Neural cell (in vitro differentiated cells): ENCODE results near the gene PLXNA2. TPM values are rescaled to one million over a fixed set of nuclear protein-coding genes. Genes with fewer than 3 reads are reported as not detected.

Experiments used
- H2AFZ ChIP-seq: fragments of 200-600, 300-800 bp; sonication (generic), shearing (Covaris generic); 2 replicates; pipeline ENCODE4 v1.6.0; 2014; ENCODE audit warnings: low read depth, mild to moderate bottlenecking, antibody characterized with exemption, low read length, moderate library complexity
- H3F3A ChIP-seq: fragments of 200-600 bp; shearing (Covaris generic); 2 replicates; pipeline ENCODE4 v1.6.1; 2016; ENCODE audit warnings: mild to moderate bottlenecking, moderate library complexity, mixed read lengths, antibody characterized with exemption, low read length; ENCODE audit not compliant: insufficient read depth, poor library complexity, severe bottlenecking
- H3K27ac ChIP-seq: fragments of 200-600, 300-800 bp; sonication (generic), shearing (Covaris generic); 2 replicates; pipeline ENCODE4 v1.5.1; 2014; ENCODE audit warnings: mild to moderate bottlenecking, low read length, moderate library complexity
- H3K27me3 ChIP-seq: fragments of 300-800, 200-600 bp; sonication (generic), shearing (Covaris generic); 2 replicates; pipeline ENCODE4 v1.6.0; 2014; ENCODE audit warnings: mild to moderate bottlenecking, low read depth, low read length, moderate library complexity; ENCODE audit not compliant: insufficient read depth
- H3K36me3 ChIP-seq: fragments of 300-800, 200-600 bp; sonication (generic), shearing (Covaris generic); 2 replicates; pipeline ENCODE4 v1.5.1; 2014; ENCODE audit warnings: mild to moderate bottlenecking, antibody characterized with exemption, low read length, moderate library complexity; ENCODE audit not compliant: insufficient read depth
- H3K4me2 ChIP-seq: fragments of 300-800, 200-600 bp; sonication (generic), shearing (Covaris generic); 2 replicates; pipeline ENCODE4 v1.6.0; 2014; ENCODE audit warnings: mild to moderate bottlenecking, low read length
- H3K4me3 ChIP-seq: fragments of 300-800, 200-600 bp; sonication (generic), shearing (Covaris generic); 2 replicates; pipeline ENCODE4 v1.5.1; 2014; ENCODE audit warnings: mild to moderate bottlenecking, low read length, moderate library complexity
- H3K79me2 ChIP-seq: fragments of 200-600 bp; shearing (Covaris generic); replicated peaks from 2 replicates; pipeline ENCODE4 v1.6.0; 2014; ENCODE audit warnings: mild to moderate bottlenecking, low read length, moderate library complexity; ENCODE audit not compliant: insufficient read depth
- H3K9ac ChIP-seq: fragments of 300-800, 200-600 bp; sonication (generic), shearing (Covaris generic); 2 replicates; pipeline ENCODE4 v1.6.1; 2016; ENCODE audit warnings: mild to moderate bottlenecking, low read length, mixed read lengths
- H3K9me2 ChIP-seq: fragments of 200-600 bp; shearing (Covaris generic); 2 replicates; pipeline ENCODE4 v1.6.1; 2016; ENCODE audit warnings: mild to moderate bottlenecking, low read length, mixed read lengths; ENCODE audit not compliant: insufficient read depth
- H3K9me3 ChIP-seq: fragments of 200-600, 300-800 bp; sonication (generic), shearing (Covaris generic); 2 replicates; pipeline ENCODE4 v1.6.1; 2016; ENCODE audit warnings: mild to moderate bottlenecking, mixed run types, low read length, moderate library complexity, mixed read lengths
- H4K20me1 ChIP-seq: fragments of 200-600 bp; shearing (Covaris generic); 2 replicates; pipeline ENCODE4 v1.6.1; 2016; ENCODE audit warnings: mild to moderate bottlenecking, mixed run types; ENCODE audit not compliant: insufficient read depth
- EP300 ChIP-seq: fragments of 450-650 bp; conservative IDR thresholded peaks from 2 replicates; pipeline ENCODE4 v1.6.1; 2014; ENCODE audit warnings: antibody characterized with exemption, mild to moderate bottlenecking, moderate library complexity; ENCODE audit not compliant: poor library complexity, severe bottlenecking
- EZH2 ChIP-seq: fragments of 200-600, 300-800 bp; shearing (Covaris generic), sonication (generic); IDR thresholded peaks from 2 replicates; pipeline ENCODE4 v1.6.1; 2014; ENCODE audit warnings: antibody characterized with exemption, low read length, borderline replicate concordance, mild to moderate bottlenecking; ENCODE audit not compliant: insufficient read depth, poor library complexity, severe bottlenecking
- MXI1 ChIP-seq: fragments of 450-650 bp; conservative IDR thresholded peaks from 2 replicates; pipeline ENCODE4 v1.6.1; 2014; ENCODE audit warnings: antibody characterized with exemption, mild to moderate bottlenecking; ENCODE audit not compliant: poor library complexity, severe bottlenecking
- POLR2AphosphoS5 ChIP-seq: IDR thresholded peaks from 2 replicates; pipeline ENCODE4 v1.6.1; 2012
- RAD21 ChIP-seq: fragments of 450-650 bp; conservative IDR thresholded peaks from 2 replicates; pipeline ENCODE4 v1.6.1; 2014; ENCODE audit warnings: antibody characterized with exemption, mild to moderate bottlenecking, moderate library complexity
- SMC3 ChIP-seq: fragments of 450-650 bp; conservative IDR thresholded peaks from 2 replicates; pipeline ENCODE4 v1.6.1; 2014; ENCODE audit warnings: antibody characterized with exemption, mild to moderate bottlenecking, moderate library complexity; ENCODE audit not compliant: poor library complexity
- TAF1 ChIP-seq: IDR thresholded peaks from 2 replicates; pipeline ENCODE4 v1.6.1; 2012; ENCODE audit warnings: low read depth
- polyA plus RNA-seq: library from polyadenylated mRNA; depleted of rRNA; stranded (reverse); fragments of >200 nt; gene quantifications from 2 replicates; pipeline ENCODE4 v1.2.3, GENCODE V29; 2014
- TF ChIP-seq, protein P1 (sequence below): fragments of 450-650 bp; IDR thresholded peaks from 2 replicates; pipeline ENCODE4 v1.5.1; 2014; ENCODE audit warnings: antibody characterized with exemption, mild to moderate bottlenecking, moderate library complexity; ENCODE audit not compliant: poor library complexity, severe bottlenecking
- TF ChIP-seq, protein P2 (sequence below): IDR thresholded peaks from 2 replicates; pipeline ENCODE4 v1.6.1; 2012; ENCODE audit warnings: borderline replicate concordance

Gene PLXNA2
- polyA plus RNA-seq, 1 donor from 2014 or later, result 30.6 TPM

GRCh38 chr1:208069317-208069716, 174.9 kb downstream of the PLXNA2 start:
- Histone ChIP-seq H3K4me3 (no peak overlapping the region), H3F3A (no peaks in the 10 kb centered on the region), H3K9me2 (no peaks in the 10 kb centered on the region), H3K9me3 (no peaks in the 10 kb centered on the region), H3K27ac (no peak overlapping the region), H2AFZ (no peak overlapping the region), H3K4me2 (no peak overlapping the region), H3K27me3 (no peaks in the 10 kb centered on the region), H3K9ac (no peak overlapping the region), H3K36me3 (peaks cover 15% of the 10 kb centered on the region), H3K79me2 (no peaks in the 10 kb centered on the region), H4K20me1 (no peaks in the 10 kb centered on the region)
- TF ChIP-seq, protein P1, sequence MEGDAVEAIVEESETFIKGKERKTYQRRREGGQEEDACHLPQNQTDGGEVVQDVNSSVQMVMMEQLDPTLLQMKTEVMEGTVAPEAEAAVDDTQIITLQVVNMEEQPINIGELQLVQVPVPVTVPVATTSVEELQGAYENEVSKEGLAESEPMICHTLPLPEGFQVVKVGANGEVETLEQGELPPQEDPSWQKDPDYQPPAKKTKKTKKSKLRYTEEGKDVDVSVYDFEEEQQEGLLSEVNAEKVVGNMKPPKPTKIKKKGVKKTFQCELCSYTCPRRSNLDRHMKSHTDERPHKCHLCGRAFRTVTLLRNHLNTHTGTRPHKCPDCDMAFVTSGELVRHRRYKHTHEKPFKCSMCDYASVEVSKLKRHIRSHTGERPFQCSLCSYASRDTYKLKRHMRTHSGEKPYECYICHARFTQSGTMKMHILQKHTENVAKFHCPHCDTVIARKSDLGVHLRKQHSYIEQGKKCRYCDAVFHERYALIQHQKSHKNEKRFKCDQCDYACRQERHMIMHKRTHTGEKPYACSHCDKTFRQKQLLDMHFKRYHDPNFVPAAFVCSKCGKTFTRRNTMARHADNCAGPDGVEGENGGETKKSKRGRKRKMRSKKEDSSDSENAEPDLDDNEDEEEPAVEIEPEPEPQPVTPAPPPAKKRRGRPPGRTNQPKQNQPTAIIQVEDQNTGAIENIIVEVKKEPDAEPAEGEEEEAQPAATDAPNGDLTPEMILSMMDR, result no peak
- TF ChIP-seq EZH2 (no peak), TAF1 (no peak), EP300 (no peak), SMC3 (no peak)
- TF ChIP-seq, protein P2, sequence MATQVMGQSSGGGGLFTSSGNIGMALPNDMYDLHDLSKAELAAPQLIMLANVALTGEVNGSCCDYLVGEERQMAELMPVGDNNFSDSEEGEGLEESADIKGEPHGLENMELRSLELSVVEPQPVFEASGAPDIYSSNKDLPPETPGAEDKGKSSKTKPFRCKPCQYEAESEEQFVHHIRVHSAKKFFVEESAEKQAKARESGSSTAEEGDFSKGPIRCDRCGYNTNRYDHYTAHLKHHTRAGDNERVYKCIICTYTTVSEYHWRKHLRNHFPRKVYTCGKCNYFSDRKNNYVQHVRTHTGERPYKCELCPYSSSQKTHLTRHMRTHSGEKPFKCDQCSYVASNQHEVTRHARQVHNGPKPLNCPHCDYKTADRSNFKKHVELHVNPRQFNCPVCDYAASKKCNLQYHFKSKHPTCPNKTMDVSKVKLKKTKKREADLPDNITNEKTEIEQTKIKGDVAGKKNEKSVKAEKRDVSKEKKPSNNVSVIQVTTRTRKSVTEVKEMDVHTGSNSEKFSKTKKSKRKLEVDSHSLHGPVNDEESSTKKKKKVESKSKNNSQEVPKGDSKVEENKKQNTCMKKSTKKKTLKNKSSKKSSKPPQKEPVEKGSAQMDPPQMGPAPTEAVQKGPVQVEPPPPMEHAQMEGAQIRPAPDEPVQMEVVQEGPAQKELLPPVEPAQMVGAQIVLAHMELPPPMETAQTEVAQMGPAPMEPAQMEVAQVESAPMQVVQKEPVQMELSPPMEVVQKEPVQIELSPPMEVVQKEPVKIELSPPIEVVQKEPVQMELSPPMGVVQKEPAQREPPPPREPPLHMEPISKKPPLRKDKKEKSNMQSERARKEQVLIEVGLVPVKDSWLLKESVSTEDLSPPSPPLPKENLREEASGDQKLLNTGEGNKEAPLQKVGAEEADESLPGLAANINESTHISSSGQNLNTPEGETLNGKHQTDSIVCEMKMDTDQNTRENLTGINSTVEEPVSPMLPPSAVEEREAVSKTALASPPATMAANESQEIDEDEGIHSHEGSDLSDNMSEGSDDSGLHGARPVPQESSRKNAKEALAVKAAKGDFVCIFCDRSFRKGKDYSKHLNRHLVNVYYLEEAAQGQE, result no peak

DNA sequence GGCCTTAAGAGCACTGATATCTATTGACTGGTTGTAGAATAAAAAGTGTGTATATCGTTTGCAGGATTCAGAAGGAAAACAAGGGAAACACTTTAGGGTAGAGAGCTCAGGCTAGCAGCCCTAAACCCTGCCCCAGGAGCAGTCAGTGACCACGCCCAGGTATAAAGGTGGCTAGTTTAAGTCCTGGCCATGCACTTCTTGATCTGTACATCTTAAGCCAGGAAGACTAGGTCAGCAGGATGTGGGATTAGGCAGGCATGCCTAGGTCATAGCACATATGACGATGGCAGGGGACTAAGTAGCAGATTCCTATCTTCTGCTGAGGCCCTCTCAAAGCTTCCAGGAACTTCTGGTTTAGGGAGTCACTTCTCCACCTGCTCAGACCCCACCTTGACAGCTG, 175.3 kb downstream of the PLXNA2 start:
- Histone ChIP-seq H2AFZ (no peak overlapping the region), H4K20me1 (no peaks in the 10 kb centered on the region), H3K36me3 (peaks cover 15% of the 10 kb centered on the region), H3K9me3 (no peaks in the 10 kb centered on the region), H3K79me2 (no peaks in the 10 kb centered on the region), H3K27ac (no peak overlapping the region), H3K9ac (no peak overlapping the region), H3K4me2 (no peak overlapping the region), H3K4me3 (no peak overlapping the region), H3K9me2 (no peaks in the 10 kb centered on the region), H3K27me3 (no peaks in the 10 kb centered on the region), H3F3A (no peaks in the 10 kb centered on the region)
- TF ChIP-seq EZH2 (no peak), EP300 (no peak), RAD21 (no peak), SMC3 (no peak), POLR2AphosphoS5 (no peak), MXI1 (no peak), TAF1 (no peak)
- TF ChIP-seq, protein P1, result no peak
- TF ChIP-seq, protein P2, result no peak
